ENCODE data around the gene FAM83F.

DNA sequence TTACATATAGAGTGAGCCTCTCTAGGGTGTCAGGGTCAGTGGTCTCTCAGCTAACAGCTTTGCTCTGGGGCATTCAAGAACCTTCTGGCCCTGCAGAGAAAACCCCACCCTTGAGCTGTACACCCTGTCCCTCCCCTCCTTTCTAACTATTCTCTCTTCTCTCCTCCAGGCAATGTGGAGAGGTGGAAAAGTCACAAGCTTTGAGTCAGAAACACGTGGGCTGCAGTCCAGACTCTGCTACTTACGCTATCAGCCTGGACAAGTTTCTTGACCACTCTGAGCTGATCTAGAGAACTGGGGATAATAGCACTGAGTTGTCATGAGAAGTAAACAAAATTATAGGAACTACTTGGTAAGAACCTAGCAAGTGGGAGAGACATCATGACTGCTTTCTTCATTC lies 10.7 kb upstream of the FAM83F start:
- TF ChIP-seq CTCF (IDR thresholded peaks at IDR 0.05) (no peak), POLR2A (IDR thresholded peaks at IDR 0.05) (no peak)
